Measurements from ENCODE around the gene PRKCE. TPM values are rescaled to one million over a fixed set of nuclear protein-coding genes. Genes with fewer than 3 reads are reported as not detected.

Gene PRKCE
- total RNA-seq, 1 experiment from 2014 or later, result 17.7 TPM

GRCh38 chr2:45965871-45966498 lies 314.5 kb downstream of the PRKCE start:
- Mint-ChIP-seq H3K36me3 (ENCODE audit: insufficient read depth, unreplicated experiment) (peaks cover 12% of the 10 kb centered on the region), H3K27me3 (ENCODE audit: unreplicated experiment) (no peaks in the 10 kb centered on the region), H3K27ac (ENCODE audit: unreplicated experiment) (no peak overlapping the region), H3K9me3 (ENCODE audit: low read depth, unreplicated experiment) (no peaks in the 10 kb centered on the region), H3K4me1 (ENCODE audit: low read depth, unreplicated experiment) (peaks cover 71% of the 10 kb centered on the region), H3K4me3 (ENCODE audit: low read depth, unreplicated experiment) (no peak overlapping the region)
- BruUV-seq (replicated peaks), result no TSS peak
- no peak for TF ChIP-seq CTCF (IDR thresholded peaks at IDR 0.05; ENCODE audit: unreplicated experiment)
- intact Hi-C loops (cut with micrococcal nuclease; ENCODE audit: unreplicated experiment), result loop anchor here (2.0 kb wide), 1 partner anchor 27 kb away; no protein-coding TSS in a partner anchor
- no peak for DNase-seq
- CTCF ChIA-PET, result no interaction called here

- CTCF ChIA-PET, result no interaction called here
- no peaks in the 10 kb centered on the region for H3K27me3 Mint-ChIP-seq (ENCODE audit: unreplicated experiment)
These were observed 317.6 kb downstream of the PRKCE start for GRCh38 chr2:45968946-45969584.

GRCh38 chr2:45973426-45973825 lies 322.0 kb downstream of the PRKCE start:
- H3K9me3 Mint-ChIP-seq (ENCODE audit: low read depth, unreplicated experiment), result no peaks in the 10 kb centered on the region

More at GRCh38 chr2:45968946-45969584, 317.6 kb downstream of the PRKCE start:
- intact Hi-C loops (cut with micrococcal nuclease; ENCODE audit: unreplicated experiment), result no loop called here
- no peak overlapping the region for H3K27ac Mint-ChIP-seq (ENCODE audit: unreplicated experiment)
- no peaks in the 10 kb centered on the region for H3K36me3 Mint-ChIP-seq (ENCODE audit: insufficient read depth, unreplicated experiment)
- no peak for DNase-seq
- no TSS peak for BruUV-seq (replicated peaks)
- no peak overlapping the region for H3K4me3 Mint-ChIP-seq (ENCODE audit: low read depth, unreplicated experiment)
- peaks cover 41% of the 10 kb centered on the region for H3K4me1 Mint-ChIP-seq (ENCODE audit: low read depth, unreplicated experiment)
- no peak for TF ChIP-seq CTCF (IDR thresholded peaks at IDR 0.05; ENCODE audit: unreplicated experiment)
- H3K9me3 Mint-ChIP-seq (ENCODE audit: low read depth, unreplicated experiment), result no peaks in the 10 kb centered on the region

DNA sequence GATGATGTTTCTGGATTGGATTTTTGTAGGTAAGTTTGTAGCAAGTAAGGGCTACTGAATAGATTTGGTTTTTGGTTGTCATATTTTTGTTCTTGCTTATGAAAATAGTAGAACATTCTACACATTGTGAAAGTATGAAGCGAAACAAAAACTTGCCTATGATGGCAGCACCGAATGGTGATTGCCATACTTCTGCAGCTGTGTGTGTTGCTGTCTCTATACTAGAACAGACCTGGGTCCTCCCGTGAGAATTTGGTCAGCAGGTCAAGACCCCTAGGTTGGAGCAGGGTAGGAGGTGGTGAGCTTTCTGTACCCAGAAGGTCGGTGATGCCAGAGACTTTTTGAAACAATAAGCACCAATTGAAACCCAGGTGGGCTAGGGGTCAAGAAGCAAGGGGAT lies 322.6 kb downstream of the PRKCE start:
- Mint-ChIP-seq H3K27ac (ENCODE audit: unreplicated experiment) (no peak overlapping the region), H3K4me3 (ENCODE audit: low read depth, unreplicated experiment) (no peak overlapping the region), H3K9me3 (ENCODE audit: low read depth, unreplicated experiment) (no peaks in the 10 kb centered on the region), H3K36me3 (ENCODE audit: insufficient read depth, unreplicated experiment) (no peaks in the 10 kb centered on the region), H3K4me1 (ENCODE audit: low read depth, unreplicated experiment) (peaks cover 9% of the 10 kb centered on the region), H3K27me3 (ENCODE audit: unreplicated experiment) (no peaks in the 10 kb centered on the region)
- no TSS peak for BruUV-seq (replicated peaks)
- intact Hi-C loops (cut with micrococcal nuclease; ENCODE audit: unreplicated experiment), result no loop called here
- DNase-seq, result no peak
- no peak for TF ChIP-seq CTCF (IDR thresholded peaks at IDR 0.05; ENCODE audit: unreplicated experiment)
- CTCF ChIA-PET, result no interaction called here

More at GRCh38 chr2:45973426-45973825, 322.0 kb downstream of the PRKCE start:
- H3K36me3 Mint-ChIP-seq (ENCODE audit: insufficient read depth, unreplicated experiment), result no peaks in the 10 kb centered on the region
- H3K27ac Mint-ChIP-seq (ENCODE audit: unreplicated experiment), result no peak overlapping the region
- intact Hi-C loops (cut with micrococcal nuclease; ENCODE audit: unreplicated experiment), result no loop called here
- BruUV-seq (replicated peaks), result no TSS peak
- no peak for DNase-seq
- CTCF ChIA-PET, result no interaction called here
- H3K4me3 Mint-ChIP-seq (ENCODE audit: low read depth, unreplicated experiment), result no peak overlapping the region
- peaks cover 9% of the 10 kb centered on the region for H3K4me1 Mint-ChIP-seq (ENCODE audit: low read depth, unreplicated experiment)
- H3K27me3 Mint-ChIP-seq (ENCODE audit: unreplicated experiment), result no peaks in the 10 kb centered on the region
- no peak for TF ChIP-seq CTCF (IDR thresholded peaks at IDR 0.05; ENCODE audit: unreplicated experiment)

Measured in Calu3 (cell line).